Measurements from ENCODE around the gene ADIRF.
"Not testable (repeated sequence)": the region's sequence is repeated elsewhere in the genome, so short reads cannot be mapped to it uniquely, and the experiment has no call there.

The ADIRF gene

DNA sequence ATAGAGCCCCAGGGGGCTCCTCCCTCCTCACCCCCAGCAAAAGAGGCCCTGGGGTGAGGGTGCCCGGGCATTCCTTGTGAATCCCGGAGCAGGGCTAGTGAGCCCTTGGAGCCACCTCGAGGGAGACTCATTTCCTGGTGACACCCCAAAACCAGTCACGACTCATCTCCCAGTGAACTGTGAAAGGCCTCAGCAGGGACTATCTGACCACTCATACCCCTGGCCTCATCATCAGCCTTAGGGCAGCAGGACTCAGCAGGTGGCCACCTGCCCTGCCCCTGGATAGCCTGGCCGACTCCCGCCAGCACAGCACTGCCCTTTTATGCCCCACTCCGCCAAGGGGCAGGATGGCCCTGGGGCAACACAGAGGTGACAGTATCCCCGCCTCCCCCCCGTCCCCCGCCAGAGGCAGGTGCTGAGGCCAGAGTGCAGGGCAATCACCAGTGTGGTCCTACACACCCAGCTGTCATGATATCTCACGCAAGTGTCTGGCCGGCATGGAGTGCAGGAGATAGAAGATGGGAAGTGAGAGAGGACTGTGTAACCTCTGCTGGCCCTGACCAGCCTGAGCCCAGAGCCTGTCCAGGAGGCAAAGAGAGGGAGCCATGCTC lies 6.7 kb upstream of the ADIRF start:
- DNase-seq: no peak

DNA sequence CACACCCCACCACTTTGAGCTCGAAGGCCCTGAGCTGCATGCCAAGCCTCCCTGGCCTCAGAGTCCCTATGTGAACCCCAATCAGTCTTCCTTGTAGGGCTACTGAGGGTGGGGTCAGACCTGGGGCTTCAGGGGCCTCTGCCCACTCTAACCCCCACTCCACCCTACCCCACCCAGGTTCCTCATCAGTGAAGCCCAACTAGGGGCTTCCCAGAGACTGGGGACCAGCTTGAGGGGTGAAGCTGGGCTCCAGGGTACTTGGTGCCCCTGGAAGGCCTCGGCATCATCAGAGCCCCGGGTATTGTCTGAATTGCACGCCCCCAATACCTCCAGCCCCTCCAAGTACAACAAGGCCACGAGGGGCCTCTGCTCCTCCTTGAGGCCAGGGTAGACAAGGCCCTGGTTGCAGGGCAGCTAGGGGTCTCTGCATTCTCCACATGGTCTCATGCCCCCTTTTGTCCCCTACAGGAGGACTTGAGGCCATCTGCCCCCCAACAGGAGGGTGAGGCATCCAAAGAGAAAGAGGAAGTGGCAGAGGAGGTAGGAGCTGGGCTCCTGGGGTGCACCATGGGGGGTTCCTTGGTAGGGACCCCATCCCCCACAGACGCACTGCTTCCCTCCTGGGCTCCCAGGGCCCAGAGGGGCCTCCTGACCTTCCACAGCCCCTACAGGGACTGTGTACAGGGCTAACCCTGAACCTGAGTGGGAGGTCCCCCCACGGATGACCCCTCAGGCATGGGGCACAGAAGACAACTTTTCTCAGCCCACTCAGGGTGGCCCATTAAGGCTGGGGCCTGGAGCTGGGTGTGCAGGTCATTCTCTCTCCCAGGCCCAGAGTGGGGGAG lies 5.9 kb upstream of the ADIRF start:
- DNase-seq: no peak

DNA sequence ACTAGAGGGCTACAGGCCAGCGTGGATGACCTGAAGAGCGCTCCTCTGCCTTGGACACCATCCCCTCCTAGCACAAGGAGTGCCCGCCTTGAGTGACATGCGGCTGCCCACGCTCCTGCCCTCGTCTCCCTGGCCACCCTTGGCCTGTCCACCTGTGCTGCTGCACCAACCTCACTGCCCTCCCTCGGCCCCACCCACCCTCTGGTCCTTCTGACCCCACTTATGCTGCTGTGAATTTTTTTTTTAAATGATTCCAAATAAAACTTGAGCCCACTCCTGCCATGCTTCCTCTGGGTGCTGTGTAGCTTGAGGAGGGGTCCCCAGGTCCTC lies 5.3 kb upstream of the ADIRF start:
- no peak for DNase-seq

DNA sequence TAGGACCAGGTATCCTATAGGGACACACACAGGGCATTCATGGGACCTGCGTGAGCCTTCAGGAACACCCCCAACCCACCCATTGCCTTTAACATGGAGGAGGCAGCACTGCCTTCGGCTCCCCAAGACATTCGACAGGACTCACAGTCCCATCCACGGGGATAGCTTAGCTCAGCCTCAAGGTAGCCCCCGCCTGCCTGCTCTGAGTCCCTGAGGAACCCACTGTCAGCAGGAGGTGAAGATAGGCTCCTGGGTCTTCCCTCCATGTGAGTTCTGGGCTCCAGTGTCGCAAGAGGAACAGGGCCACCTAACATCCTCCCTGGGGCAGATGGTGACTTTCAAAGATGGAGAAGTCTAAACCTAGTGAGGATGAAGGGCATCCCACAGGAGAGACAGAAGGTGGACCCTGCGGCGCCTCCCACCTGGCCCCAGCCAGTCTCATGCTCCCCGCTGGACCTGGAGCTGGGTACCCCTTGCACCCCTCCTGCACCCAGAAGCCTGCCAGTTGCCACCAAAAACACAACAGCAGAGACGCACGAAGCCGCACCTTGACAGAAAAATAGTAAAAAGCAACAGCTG lies 4.9 kb upstream of the ADIRF start:
- no peak for DNase-seq

DNA sequence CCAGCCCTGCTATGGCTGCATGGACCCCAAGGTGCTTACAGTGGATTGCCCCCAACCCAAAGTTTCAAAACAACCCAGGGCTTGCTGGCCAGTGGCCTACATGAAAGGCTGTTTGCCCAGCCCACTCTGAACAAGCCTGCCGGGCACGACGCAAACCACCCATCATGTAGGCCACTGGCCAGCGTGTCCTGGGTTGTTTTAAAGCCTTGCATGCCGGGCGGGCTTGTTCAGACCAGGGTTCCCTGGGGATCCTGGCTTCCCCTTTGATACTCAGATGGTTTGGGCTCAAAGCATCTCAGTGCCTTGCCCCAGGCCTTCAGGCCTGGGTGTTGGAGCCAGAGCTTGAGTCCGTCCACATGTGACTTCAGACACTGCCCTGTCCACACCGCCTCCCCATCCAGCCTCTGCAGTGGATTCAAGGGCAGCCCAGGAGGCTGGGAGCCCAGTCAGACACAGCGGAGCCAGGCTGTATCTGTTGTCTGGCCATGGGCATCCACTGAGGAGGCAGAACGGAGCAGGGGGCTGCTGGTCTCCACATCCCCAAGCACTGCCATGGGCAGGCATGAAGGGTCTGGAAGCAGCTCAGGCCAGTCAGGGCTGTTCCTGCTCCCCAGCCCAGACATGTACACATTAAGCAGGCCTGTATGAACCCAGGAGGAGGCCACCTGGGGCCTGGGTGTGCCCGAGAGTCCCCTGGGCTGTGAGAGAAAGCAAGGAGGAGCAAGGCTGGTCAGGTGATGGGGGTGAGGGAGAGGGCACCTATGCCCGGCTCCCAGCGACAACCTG lies 4.0 kb upstream of the ADIRF start:
- DNase-seq: no peak

DNA sequence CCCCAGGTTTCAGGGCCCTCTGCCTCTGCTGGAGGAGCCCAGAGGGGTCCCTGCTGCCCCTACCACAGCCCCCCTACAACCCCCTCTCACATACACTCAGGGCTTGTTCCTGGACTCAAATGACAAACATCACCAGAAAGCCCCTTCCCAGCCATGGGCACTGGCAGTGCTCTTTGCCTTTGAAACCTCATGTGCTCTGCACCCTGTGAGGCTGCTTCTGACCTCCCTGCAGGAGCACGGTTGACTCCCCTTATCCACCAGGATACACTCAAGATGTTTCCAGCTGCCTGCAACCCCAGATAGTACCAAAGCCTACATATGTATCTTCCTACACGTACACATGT lies 3.5 kb upstream of the ADIRF start:
- no peak for DNase-seq

DNA sequence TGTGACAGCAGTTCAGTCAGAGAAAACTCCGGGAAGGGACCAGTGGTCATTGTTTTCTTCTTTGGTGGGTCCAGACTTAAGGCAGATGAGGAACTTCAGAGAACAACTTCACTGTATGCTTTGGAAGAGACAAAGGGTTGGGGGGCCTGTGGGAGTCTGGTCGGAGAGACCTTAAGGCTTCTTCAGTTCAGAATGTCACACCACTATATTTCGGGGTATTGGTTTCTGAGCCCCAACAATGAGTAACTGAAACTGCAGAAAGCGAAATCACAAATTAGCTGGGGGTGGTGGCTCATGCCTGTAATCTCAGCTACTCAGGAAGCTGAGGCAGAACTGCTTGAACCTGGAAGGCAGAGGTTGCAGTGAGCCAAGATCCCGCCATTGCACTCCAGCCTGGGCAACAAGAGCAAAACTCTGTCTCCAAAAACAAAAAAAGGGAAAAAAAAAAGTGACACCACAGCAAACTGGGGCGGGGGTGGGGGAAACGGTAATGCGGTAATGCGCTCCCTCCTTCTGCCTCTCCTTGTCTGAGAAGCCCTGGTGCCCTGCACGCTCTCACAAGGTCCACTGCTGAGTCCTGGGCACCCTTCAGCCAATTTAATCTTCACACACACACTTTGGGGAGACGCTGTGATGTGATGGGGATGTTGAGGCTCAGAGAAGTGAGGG lies 2.2 kb upstream of the ADIRF start:
- no peak for DNase-seq

DNA sequence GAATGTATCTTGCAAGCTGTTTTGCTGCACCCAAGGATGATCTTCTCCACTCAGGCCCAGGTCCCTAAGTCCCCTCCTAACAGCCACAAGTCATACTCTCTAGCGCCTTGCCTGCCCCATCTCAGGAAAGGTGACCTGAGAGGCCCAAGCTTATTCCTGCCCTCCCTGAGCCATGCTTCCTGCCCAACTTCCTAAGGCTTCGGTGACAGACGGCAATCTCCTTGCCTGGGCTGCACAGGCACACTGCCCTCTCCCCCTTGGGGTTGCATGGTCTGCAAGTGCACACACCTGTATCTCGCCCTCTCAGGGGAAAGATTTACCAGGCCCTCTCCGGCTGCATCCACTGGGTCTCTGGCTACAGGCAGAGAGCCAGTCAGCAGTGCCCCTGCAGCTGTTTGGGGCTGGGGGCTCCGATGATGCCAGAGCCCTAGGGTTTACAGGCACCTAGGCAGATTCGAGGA lies 771 bp upstream of the ADIRF start:
- DNase-seq: no peak

DNA sequence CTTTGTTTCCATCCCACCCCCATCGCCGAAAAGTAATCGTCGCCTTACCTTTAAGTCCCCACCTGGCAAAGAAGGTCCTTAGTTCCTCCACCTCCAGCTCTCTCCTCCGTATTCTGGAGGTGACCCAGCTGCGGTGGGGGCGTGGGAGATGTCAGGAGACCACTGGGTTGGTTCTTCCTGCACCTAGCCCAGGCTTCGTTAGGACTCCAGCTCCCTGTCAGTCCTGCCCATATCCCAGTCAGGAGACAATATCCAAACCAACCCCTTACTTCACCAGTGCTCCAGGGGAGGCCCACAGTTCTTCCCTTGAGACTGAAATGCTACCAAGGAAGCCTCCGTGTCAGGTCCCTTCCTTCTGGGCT lies 693 bp downstream of the ADIRF start:
- no peak for DNase-seq

DNA sequence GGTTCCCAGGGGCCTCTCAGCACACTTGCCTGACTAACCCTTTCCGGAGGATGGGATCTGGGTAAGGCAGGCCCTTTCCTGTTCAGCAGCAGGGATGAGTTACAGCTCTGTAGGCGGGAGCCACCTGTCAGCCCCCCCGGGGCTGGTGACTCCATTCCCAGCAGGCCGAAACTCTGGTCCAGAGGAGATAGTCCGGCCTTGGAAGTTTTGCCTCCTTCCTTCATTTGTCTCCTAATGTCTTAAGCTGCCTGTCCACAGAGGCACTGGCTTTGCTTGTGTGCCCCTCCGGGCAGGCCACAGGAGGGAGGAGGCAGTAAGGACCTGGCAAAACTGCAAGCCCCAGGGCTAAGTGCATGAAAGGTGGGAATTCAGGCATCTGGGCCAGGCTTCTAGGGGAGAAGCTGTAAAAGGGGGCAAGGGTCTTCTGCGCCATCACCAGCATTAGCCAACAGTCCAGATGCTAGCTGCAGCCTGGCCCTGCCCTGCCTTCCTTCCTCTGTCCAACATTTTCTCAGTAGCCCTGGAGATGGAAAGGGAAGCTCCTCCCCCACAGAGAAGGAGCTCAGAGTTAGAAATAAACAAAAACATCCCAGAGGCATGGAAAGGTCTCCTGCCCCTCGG lies 1.2 kb downstream of the ADIRF start:
- DNase-seq: no peak

DNA sequence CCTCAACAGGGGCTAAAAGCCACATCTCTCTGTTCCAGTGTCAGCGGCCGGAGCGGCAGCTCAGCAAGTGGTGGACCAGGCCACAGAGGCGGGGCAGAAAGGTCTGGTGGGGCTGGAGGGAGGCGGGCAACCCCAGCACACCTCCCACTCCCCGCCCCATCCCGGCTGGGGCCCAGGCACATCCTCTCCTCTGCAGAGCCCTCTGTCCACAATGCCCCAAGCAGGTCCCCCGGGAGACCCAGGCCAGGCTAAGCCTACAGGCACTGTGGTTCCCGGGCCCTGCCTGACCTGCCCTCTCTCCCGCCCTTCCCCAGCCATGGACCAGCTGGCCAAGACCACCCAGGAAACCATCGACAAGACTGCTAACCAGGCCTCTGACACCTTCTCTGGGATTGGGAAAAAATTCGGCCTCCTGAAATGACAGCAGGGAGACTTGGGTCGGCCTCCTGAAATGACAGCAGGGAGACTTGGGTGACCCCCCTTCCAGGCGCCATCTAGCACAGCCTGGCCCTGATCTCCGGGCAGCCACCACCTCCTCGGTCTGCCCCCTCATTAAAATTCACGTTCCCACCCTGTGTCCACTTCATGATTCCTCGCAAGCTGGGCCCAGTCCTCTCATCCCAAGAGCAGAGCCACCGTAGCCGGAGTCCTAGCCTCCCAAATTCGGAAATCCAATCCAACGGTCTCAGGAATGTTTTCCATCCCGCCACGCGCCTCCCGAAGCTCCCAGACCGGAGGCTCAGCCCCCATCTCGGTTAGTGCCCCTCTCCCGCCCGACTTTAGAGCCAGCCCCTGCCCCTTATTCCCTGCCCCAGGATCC lies 2.1 kb downstream of the ADIRF start:
- DNase-seq: no peak

DNA sequence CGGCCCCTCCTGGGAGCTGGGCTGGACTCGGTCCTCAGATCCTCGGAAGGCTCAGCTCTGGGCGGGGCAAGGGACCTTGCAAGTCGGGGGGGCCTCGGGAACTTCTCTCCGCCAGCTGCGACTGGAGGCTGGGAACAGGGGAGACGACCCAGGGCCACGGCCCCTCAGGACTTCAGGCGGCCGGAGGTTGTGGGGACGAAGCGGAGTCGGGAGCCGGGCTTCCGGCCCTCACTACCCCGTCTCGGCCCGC lies 2.6 kb downstream of the ADIRF start:
- DNase-seq: no peak

DNA sequence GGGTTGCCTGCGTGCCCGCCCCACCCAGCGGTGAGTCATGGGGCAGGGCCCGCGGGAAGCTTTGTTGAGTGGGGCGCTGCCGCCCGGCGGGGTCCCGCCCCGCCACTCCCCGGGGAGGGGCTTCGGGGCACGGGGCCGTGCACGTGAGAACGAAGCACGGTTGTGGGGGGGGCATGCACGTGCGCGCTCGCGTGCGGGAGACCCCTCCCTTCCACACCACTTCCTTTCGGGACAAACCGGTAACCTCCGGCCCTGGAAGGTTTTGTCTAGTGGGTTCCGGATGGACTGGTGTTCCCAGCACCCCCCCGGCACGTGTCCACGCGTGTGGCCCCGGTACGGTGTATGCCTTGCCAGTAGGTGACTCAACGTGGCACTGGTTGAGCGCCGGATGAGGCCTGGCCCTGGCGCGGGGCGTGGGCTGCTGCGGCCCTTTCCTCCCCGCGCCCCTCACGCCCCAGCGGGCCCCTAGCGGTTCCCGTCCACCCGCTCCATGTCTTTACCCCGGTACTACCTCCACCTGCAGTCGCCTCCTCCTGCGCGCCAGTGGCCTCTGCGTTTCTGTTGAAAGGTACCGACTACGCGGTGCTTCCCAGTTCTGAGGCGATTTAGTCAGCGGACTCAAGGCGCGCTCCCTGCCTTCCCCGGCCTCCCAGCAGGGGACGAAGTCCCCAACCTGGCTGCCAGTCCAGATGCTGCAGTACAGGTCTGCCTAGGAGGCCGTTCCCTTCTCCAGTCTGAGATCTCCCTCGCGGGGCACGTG lies 3.1 kb downstream of the ADIRF start:
- DNase-seq: peak; percentile 92

DNA sequence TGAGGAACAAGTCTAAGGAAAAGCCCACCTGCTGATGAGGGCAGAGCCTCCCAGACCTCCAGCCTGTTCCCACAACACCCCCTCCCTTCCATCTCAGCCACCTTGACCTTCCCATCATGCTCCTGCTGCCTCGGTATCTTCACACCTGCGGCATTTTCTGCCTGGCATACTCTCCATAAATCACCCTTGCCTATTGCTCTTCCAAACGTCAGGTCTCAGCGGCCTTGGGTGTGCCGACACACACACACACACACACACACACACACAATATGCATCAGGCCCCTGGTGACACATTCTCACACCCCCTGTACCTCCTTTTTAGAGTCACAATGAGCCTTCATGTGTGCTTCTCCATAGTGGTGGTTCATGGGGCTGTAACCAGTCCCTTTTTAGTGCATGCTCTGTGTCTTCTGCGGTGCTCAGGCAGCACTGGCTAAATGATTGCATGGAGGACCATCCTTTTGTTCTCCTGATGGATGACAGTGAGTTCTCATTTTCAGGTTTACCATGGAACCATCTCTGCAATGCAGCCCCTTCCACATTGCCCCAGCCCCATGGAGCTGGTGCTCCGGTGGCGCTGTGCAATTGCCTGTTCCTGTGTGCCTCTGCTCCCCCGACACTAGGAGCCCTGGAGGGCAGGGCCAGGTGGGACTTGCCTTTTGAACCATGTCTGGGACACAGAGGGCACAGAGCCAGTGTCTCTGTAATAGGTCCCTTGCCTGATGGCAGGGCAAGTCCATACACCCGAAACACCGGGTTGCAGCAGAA lies 4.5 kb downstream of the ADIRF start:
- DNase-seq: no peak

DNA sequence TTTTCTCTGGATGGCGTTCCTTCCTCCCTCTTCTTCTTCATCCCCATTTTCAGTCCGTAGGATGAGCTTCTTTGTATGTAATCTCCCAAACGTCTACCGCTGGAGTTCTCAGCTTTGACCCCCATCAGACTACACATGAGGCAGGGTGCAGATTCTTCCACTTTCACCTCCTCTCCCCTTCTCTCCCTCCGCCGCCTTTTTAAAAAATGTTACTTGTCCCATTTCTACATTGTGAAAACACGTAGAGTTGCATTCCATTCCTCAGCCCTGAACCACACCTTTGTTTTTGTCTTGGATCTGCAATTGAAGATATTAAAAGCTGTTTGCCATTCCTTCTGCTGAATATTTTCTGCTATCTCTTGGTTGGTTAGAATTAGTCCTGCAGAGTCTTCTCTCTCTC lies 6.2 kb downstream of the ADIRF start:
- DNase-seq: no peak

DNA sequence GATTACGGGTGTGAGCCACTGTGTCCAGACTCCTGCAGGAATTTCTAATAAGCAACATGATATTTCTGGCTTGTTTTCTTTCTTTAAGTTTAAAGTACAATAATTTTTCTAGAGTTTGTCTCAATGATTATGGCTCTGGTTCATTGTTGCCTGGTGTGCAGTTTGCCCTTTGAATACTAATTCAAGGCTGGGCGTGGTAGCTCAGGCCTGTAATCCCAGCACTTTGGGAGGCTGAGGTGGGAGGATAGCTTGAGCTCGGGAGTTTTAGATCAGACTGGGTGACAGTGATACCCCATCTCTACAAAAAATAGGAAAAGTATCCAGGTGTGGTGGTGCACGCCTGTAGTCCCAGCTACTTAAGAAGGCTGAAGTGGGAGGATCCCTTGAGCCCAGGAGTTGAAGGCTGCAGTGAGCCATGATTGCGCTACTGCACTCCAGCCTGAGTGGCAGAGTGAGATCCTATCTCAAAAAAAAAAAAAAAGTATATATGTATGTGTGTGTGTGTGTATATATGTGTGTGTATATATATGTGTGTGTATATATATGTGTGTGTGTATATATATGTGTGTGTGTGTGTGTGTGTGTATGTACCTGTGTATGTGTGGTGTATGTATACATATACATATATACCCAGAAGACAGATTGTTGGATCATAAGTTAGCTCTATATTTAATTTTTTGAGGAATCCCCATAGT lies 8.2 kb downstream of the ADIRF start:
- DNase-seq: no peak

DNA sequence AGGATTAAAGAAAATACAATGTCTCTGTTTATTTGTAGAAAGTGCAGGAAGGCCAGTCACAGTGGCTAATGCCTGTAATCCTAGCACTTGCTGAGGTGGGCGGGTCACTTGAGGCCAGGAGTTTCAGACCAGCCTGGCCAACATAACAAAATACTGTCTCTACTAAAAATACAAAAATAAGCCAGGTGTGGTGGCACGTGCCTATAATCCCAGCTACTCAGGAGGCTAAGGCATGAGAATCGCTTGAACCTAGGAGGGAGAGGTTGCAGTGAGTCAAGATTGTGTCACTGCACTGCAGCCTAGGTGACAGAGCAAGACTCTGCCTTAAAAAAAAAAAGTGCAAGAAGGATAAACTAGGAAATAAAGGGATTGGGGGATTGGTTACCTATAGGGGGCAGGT lies 10.2 kb downstream of the ADIRF start:
- DNase-seq: not testable (repeated sequence)

DNA sequence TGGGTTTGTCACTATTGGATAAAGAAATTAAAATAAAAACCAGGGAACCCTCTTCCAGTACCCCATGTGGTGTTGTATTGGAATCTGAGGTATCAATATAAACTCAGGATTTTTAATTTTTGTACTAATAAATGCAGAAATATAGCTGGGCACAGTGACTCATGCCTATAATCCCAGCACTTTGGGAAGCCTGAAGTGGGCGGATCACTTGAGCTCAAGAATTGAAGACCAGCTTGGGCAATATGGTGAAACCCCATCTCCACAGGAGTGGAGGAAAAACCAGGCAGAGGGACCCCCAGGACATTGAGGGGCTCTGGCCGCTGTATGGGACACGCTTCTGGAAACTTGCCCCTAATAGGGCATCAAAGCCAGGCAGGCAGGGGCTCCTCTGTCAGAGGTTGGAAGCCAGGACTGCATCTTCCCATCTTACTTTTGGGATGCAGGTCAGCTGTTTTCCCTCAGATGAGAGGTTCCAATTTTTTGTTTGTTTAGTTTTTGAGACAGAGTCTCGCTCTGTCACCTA lies 11.1 kb downstream of the ADIRF start:
- DNase-seq: no peak

DNA sequence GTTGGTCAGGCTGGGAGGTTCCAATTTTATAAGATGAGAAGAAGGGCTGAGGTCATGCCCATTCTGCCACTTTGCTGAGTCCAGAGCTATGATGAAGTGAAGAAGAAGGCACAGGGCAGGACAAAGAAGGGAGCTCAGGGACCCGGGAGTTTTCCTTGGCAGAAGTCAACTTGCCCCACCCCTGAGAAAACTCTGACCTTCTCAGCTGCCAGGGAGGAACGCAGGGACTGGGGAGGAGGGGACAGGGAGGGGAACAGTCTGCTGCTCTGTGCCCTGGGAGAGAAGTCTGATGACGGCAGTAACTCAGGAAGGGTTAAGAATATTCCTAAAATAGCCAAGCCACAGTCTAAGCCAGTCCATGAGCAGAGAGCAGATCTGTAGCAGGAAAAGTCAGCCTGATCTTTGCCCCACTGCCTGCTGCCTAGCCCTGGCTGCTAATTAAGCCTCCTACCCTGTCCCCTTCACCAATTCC lies 11.7 kb downstream of the ADIRF start:
- DNase-seq: no peak

Data from CD4-positive, alpha-beta T cell treated with Interleukin-6 for 4 hours (primary cell).